Activated CD4-positive, alpha-beta T cell treated with anti-CD3 and anti-CD28 coated beads, Interleukin-2, amount 50 U/mL, for 4 hours (primary cell): ENCODE results near the gene SRD5A2.
"Not testable (repeated sequence)": the region's sequence is repeated elsewhere in the genome, so short reads cannot be mapped to it uniquely, and the experiment has no call there.

Experiments
- DNase-seq, 2 experiments: peaks; one replicate each; pipeline ENCODE4 v3.0.0-alpha.2; 2020

SRD5A2 gene

DNA sequence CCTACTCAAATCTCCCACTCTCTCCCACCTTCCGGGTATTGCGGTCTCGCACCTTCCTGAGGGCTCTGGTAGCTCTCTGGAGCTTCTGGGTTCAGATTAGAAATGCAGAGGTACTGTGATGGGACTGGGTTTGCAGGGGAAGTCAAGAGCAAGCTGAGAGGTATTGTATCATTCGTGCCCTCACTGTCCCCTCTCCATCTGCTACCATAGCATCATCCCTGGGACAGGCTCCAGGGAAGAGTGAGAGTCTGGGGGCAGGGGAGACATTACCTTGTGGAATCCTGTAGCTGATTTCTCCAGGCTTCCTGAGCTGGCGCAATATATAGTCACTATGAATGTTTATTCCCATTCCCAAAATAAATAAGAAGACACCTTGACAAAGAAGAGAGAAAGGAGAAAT is 49.6 kb downstream of the SRD5A2 start:
- no peak for DNase-seq

DNA sequence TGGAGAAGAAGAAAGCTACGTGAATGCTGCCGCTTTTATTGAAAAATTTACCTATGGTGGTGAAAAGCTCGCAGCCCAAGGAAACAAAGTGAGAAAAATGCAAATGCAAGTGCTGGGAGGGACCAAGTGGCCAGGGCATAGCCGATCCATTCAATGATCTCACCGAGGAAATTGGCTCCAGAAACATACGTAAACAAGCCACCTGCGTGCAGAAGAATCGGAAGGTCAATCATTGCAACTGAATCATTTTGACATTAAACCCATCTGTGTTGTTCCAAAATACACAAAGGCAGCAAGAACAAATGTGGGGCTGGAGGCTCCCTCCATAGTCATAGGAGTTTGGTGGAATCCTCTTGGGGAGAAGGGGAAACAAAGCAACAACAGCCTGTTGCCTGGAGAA is 51.5 kb downstream of the SRD5A2 start:
- DNase-seq, result no peak

- no peak for DNase-seq
Measured at GRCh38 chr2:31528823-31529222, 51.9 kb downstream of the SRD5A2 start.

- DNase-seq, result no peak
Measured at GRCh38 chr2:31526946-31527732, 53.6 kb downstream of the SRD5A2 start.

DNA sequence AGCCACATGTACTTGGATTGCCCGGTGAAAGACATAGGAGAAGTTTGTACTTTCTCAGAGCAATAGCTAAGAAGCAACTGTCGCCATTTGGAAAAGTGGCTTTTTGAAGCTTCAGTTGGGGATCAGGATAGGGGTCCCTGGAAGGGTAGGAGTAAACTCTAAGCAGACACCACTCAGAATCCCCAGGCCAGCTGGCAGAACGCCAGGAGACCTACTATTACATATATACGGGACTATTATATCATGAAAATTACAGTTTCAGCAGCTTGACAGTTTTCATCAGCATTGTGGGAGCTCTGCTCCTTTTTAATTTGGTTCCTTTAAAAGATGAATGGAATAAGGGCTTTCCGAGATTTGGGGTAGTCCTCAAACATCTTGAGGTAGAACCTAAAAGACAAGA is 54.9 kb downstream of the SRD5A2 start:
- DNase-seq, result no peak

DNA sequence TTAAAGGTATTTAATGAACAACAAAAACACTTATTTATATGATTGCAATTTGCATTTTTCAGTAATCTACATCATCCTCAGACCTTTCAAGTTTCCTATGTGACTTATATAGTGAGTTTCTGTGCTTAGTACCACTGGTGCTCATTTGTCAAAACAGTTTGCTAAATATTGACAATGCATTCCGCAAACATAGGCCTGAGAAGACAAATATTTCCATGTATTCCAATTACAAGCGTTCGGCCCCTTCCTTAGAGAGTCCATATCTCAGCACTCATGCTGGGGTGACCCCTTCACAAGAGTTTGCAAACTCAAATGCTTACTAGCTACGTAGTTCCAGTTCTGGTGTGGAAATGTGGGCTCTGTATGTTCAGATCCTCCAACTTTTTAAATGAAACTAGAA is 56.1 kb downstream of the SRD5A2 start:
- DNase-seq, result no peak

GRCh38 chr2:31523871-31524492 is 56.8 kb downstream of the SRD5A2 start:
- peak; percentile 26 to 37 for DNase-seq

GRCh38 chr2:31522786-31523185 is 58.0 kb downstream of the SRD5A2 start:
- DNase-seq, result no peak

DNA sequence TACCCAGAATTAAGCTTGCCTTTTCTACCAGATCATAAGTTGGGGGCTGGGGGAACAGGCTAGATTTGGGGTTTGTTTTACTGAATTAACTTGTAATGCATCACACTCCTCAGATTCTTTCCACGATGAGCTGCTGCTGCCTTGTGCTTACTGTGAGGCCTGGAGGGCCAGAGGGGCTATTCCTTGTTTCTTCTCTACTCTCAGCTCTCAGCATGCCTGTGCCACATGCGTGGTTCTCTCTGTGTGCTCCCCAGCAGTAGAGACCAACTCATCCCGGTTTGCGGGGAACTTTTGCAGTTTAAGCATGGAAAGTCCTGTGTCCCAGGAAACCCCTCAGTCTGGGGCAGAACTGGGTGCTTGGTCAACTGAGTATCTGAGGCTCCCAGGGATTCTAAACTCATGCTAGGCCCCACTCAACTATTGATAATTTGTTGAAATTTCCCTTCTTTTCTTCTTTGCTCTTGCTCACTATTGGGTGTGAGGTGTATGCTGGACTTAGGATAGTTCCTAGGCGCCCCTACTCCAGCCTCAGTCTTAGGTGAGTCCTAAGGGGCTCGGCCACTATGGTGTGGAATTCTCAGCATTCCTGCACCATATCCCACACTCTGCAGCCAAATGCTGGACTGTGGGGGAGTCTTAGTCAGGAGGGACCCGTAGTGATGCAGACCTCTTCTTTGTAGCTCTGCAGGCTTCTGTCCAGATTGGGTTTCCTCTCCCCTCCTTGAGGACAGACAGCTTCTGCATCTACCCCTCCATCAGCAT is 63.1 kb downstream of the SRD5A2 start:
- no peak for DNase-seq

DNA sequence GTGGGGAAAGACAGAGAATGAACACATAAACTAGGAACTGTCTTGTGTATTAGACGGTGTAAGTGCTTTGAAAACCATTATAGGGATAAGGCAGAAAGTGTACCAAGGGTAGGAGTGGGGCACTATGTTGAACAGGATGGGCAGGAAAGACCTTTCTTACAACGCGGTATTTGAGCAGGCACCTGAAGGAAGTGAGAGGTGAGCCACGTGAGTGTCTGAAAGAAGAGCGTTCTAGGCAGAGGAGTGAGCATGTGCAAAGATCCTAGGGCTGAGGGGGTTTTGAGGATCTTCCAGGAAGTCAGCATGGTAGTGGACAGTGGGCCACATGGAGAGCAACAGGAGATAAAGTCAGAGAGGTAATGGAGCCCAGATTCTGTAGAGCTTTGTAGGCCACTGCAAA is 65.2 kb downstream of the SRD5A2 start:
- DNase-seq, result no peak

GRCh38 chr2:31513553-31513952 is 67.2 kb downstream of the SRD5A2 start:
- DNase-seq, result no peak

- DNase-seq, result no peak
Measured at GRCh38 chr2:31511376-31511775, 69.4 kb downstream of the SRD5A2 start.

DNA sequence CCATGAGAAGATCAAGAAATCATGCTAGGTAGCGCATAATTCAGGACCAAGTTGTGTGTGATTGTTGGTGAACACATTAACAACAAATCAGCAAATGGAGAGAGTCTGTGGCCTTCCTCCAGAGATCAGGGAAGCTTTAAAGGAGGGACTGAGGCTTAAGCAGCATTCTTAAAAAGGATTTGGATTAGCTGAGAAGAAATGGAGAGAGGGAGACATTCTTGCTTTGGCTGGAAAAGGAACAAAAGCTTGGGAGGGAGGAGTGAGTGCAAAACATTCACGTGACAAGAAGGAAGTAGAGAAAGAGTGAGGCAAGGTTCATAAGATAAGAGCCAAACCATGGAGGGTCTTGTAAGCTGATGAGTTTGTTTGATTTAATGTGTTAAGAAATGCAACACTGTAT is 75.6 kb downstream of the SRD5A2 start:
- DNase-seq, result no peak

- DNase-seq, result no peak
Measured at GRCh38 chr2:31504311-31504710, 76.4 kb downstream of the SRD5A2 start.

DNA sequence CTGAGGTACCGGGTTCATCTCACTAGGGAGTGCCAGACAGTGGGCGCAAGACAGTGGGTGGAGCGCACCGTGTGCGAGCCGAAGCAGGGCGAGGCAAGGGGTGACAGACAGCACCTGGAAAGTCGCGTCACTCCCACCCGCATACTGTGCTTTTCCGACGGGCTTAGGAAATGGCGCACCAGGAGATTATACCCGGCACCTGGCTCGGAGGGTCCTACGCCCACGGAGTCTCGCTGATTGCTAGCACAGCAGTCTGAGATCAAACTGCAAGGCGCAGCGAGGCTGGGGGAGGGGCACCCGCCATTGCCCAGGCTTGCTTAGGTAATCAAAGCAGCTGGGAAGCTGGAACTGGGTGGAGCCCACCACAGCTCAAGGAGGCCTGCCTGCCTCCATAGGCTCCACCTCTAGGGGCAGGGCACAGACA is 84.3 kb downstream of the SRD5A2 start:
- not testable (repeated sequence) for DNase-seq

GRCh38 chr2:31489339-31489738 is 91.4 kb downstream of the SRD5A2 start:
- not testable (repeated sequence) for DNase-seq

DNA sequence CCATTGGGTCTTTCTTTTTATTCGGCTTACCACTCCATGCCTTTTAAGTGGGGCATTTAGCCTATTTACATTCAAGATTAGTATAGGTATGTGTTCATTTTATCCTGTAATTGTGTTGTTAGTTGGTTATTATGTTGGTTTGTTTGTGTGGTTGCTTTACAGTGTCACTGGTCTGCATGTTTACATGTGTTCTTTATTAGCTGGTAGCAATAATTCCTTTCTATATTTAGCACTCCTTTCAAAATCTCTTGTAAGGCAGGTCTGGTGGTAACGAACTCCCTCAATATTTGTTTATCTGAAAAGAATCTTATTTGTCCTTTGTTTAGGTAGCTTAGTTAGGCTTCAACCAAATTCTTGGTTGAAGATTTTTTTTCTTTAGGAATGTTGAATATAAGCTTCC is 97.5 kb downstream of the SRD5A2 start:
- no peak for DNase-seq

DNA sequence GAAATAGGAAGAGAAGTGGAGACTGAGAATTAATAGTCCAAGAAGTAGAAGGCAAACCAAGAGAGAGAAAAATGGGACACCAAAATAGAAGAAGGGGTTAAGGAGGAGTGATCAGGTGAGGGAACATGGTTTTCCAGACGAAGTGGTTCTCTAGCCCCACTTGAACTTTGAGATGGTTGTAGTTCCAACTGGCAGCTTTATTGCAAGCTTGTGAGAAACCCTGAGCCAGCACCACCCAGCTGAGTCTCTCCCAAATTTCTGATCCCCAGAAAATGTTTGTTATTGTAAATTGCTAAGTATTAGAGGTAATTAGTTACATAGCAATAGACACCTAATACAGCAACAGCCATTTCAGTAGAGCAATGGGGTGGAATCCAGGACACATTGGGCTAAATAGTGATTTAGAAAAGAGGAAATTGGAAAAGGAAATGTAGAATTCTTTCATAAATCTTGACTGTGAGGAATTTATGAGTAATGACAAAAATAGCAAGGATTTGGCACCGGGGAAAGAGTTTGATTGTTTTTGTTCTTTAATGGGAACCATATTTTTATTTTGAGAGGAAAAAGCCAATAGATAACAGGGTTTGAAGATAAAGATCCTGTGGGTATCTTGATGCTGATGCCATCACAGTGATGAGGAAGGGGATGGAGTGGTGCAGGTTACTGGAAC is 104.1 kb downstream of the SRD5A2 start:
- DNase-seq, result no peak

GRCh38 chr2:31475692-31476091 is 105.0 kb downstream of the SRD5A2 start:
- no peak for DNase-seq

DNA sequence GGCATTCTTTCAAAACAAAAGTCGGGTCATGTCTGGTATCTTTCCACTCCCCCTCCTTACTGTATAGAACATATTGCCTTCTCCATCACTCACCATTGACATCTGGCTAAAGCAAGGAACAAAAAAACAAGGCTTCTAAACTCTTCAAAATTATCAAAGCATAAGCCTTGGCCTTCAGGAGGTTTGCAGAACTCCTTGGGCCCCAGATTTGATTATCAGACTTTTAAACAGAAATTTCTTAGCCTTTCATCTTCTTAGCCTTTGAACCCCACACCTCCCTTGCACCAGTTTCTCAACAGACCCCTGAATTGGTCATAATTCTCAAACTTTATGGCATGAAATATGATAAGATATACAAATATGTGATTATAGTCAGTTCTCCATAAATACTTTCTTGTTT is 106.4 kb downstream of the SRD5A2 start:
- no peak for DNase-seq
